ENCODE measurements around the gene DCAF12L1.

The DCAF12L1 gene

DNA sequence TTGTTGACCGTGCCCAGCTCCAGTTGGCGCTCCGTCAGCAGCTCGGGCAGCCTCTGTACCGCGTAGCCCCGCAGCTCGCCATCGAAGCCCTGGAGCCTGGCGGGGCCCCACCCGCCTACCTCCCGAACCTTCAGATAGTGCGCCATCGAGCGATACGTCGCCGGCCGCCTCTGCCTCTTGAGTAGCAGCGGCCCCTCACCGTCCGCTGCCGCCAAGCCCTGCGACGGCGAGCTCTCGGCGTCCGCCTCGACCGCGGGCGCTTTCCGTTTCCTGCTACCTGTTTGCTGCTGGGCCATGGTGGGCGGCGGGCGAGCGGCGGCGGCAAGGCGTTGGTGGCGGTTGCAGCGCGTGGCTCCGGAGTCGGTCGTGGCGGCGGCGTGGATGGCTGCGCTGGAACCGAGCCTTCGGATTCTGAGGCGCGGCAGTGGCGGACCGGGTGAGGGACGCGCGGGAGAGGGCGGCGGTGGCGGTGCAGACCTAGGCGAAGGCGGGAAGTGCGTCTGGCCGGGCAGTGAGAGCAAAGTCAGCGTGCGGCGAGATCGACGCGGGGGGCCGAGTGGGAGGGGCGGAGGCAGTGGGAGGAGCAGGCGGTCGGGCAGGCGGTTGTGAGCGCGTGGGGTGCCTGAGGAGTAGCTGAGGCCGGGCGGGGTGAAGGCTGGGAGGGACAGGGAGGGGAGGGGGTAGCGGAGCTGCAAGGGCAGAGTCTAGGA, at the start of gene DCAF12L1:
DCAF12L1 (minus strand) TSS at position 502 of the 710 bp plus-strand sequence; CDS start at position 296, 206 bp downstream.
- H3K36me3 ChIP-seq (replicated peaks) = no peaks in the 10 kb centered on the region
- DNase-seq = no peak
- H3K27me3 ChIP-seq (replicated peaks) = no peaks in the 10 kb centered on the region
- no peak within 1 kb of the TSS for H3K27ac ChIP-seq
- H3K4me3 ChIP-seq (ENCODE audit: low read depth, low read length) = no peak within 1 kb of the TSS
- in situ Hi-C loops (cut with HindIII; ENCODE audit: low pct_ligation_motif_present, low sequenced_read_pairs) = no loop called here
- TF ChIP-seq, protein P1, sequence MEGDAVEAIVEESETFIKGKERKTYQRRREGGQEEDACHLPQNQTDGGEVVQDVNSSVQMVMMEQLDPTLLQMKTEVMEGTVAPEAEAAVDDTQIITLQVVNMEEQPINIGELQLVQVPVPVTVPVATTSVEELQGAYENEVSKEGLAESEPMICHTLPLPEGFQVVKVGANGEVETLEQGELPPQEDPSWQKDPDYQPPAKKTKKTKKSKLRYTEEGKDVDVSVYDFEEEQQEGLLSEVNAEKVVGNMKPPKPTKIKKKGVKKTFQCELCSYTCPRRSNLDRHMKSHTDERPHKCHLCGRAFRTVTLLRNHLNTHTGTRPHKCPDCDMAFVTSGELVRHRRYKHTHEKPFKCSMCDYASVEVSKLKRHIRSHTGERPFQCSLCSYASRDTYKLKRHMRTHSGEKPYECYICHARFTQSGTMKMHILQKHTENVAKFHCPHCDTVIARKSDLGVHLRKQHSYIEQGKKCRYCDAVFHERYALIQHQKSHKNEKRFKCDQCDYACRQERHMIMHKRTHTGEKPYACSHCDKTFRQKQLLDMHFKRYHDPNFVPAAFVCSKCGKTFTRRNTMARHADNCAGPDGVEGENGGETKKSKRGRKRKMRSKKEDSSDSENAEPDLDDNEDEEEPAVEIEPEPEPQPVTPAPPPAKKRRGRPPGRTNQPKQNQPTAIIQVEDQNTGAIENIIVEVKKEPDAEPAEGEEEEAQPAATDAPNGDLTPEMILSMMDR (IDR thresholded peaks at IDR 0.05; ENCODE audit: low read depth, low read length, missing control alignments) = no peak

DNA sequence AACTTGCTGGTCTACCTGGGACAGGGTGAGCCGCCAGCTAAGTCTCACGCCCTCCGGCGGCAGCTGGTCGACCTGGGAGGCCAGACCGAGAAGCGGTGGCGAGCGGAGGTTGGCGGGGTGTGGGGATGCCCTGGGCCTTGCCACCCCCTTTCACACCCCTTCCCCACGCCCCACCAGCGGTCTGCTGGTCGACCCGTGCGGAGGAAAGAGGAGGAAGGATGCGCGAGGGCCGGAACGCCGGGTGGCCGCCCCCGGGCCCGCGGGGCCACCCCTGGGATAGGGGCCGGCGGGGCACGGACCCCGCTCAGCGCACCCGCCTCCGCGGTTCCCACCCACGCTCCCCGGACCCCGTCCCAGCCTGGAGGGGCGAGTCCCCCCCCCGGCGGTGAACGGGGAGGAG, 28.3 kb upstream of the DCAF12L1 start:
- no peak for DNase-seq
- Histone ChIP-seq H3K27me3 (replicated peaks) (no peaks in the 10 kb centered on the region), H3K4me3 (ENCODE audit: low read depth, low read length) (no peak overlapping the region), H3K36me3 (replicated peaks) (no peaks in the 10 kb centered on the region), H3K27ac (no peak overlapping the region)
- in situ Hi-C loops (cut with HindIII; ENCODE audit: low pct_ligation_motif_present, low sequenced_read_pairs) = no loop called here
- TF ChIP-seq, protein P1 (IDR thresholded peaks at IDR 0.05; ENCODE audit: low read depth, low read length, missing control alignments) = no peak

DNA sequence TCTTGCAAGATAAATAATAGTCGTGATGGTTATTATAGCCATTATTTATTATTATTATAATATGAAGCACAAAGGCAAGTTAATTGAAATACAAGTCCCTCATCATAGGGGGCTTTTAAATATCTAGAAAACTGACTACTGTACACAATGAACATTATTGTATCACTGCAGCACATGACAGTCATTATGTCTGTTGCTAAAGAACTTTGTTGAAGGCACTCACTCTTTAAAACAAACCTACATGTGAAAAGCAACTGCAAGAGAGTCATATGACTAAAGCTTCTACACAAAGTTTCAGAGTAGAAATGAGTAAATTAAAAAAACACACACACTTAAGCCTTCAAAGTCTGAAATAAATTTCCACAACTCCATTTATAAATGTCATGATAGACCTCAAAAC, 23.3 kb upstream of the DCAF12L1 start:
- in situ Hi-C loops (cut with HindIII; ENCODE audit: low pct_ligation_motif_present, low sequenced_read_pairs) = no loop called here
- no peak for DNase-seq
- no peak overlapping the region for H3K4me3 ChIP-seq (ENCODE audit: low read depth, low read length)
- no peaks in the 10 kb centered on the region for H3K36me3 ChIP-seq (replicated peaks)
- H3K27ac ChIP-seq = no peak overlapping the region
- TF ChIP-seq, protein P1 (IDR thresholded peaks at IDR 0.05; ENCODE audit: low read depth, low read length, missing control alignments) = no peak
- H3K27me3 ChIP-seq (replicated peaks) = no peaks in the 10 kb centered on the region

DNA sequence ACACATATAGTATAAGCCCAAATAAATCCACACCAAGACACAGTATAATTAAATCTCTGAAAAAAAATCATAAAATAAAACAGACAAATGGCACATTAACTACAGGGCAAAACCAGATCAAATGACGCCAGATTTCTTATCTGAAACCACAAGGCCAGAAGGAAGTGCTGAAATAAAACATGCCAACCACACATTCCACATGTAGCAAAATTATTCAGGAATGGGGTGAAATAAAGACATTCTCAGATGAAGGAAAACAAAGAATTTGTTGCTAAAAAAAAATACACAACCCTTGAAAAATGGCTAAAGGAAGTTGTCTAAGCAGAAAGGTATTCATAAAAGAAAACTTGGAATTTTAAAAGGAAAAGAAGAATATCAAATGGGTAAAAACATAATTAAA, 4.5 kb upstream of the DCAF12L1 start:
- Histone ChIP-seq H3K36me3 (replicated peaks) (no peaks in the 10 kb centered on the region), H3K4me3 (ENCODE audit: low read depth, low read length) (no peak overlapping the region), H3K27ac (no peak overlapping the region), H3K27me3 (replicated peaks) (no peaks in the 10 kb centered on the region)
- DNase-seq = no peak
- in situ Hi-C loops (cut with HindIII; ENCODE audit: low pct_ligation_motif_present, low sequenced_read_pairs) = no loop called here
- TF ChIP-seq, protein P1 (IDR thresholded peaks at IDR 0.05; ENCODE audit: low read depth, low read length, missing control alignments) = no peak

DNA sequence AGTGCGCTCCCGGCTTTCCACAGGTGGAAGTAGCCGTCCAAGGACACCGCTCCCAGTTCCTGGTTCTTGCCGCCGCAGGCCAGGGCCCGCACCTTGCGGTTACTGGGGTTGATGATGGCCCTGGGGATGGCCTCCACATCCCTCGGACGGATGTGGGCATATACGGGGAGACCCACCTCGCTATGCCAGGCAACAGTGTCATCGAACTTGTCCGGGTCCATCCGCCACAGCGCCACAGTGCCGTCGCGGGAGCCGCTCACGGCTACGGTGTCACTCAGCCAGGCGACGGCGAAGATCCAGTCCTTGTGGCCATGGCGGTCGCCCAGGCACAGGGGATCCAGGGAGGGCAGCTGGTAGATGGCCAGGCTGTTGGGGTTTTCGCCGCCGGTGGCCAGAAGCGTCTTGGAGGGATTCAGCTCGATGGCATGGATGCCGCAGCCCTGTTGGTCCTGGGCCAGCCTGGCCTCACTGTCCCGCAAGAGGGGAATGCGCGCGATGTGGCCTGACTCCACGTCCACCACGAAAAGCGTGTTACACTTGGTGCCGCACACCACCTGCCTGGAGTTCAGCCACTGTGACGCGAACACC, 795 bp downstream of the DCAF12L1 start:
- in situ Hi-C loops (cut with HindIII; ENCODE audit: low pct_ligation_motif_present, low sequenced_read_pairs) = no loop called here
- TF ChIP-seq, protein P1 (IDR thresholded peaks at IDR 0.05; ENCODE audit: low read depth, low read length, missing control alignments) = no peak
- H3K4me3 ChIP-seq (ENCODE audit: low read depth, low read length) = no peak overlapping the region
- no peaks in the 10 kb centered on the region for H3K36me3 ChIP-seq (replicated peaks)
- no peak for DNase-seq
- H3K27me3 ChIP-seq (replicated peaks) = no peaks in the 10 kb centered on the region
- no peak overlapping the region for H3K27ac ChIP-seq
